A673 (cell line): ENCODE results near the gene MAGI3.

Source experiments
- CTCF ChIP-seq: fragments of 300-800, 200-600 bp; sonication (generic); conservative IDR thresholded peaks from 2 replicates; pipeline ENCODE4 v1.5.1; 2017; ENCODE audit warnings: low read depth, mild to moderate bottlenecking, antibody characterized with exemption, low read length, moderate library complexity, mixed read lengths
- EZH2 ChIP-seq: fragments of 200-600 bp; sonication (generic); IDR thresholded peaks from 2 replicates; pipeline ENCODE4 v1.6.1; 2017; ENCODE audit warnings: borderline replicate concordance, low read depth, mild to moderate bottlenecking, mixed read lengths, antibody characterized with exemption, low read length; ENCODE audit not compliant: poor library complexity, severe bottlenecking

GRCh38 chr1:113459279-113459678, 69.0 kb downstream of the MAGI3 start:
- no peak for TF ChIP-seq CTCF
- no peak for TF ChIP-seq EZH2
